OCI-LY1 (cell line): ENCODE data around the gene CD2AP.

Experiments used
- CTCF ChIP-seq: fragments of 200-600 bp; sonication (generic), shearing (Covaris generic); IDR thresholded peaks from 2 replicates; pipeline ENCODE4 v1.5.1; 2017; ENCODE audit warnings: mild to moderate bottlenecking, antibody characterized with exemption, low read length, moderate library complexity, mixed read lengths
- EZH2 ChIP-seq: fragments of 200-600 bp; sonication (generic), shearing (Covaris generic); IDR thresholded peaks from 2 replicates; pipeline ENCODE4 v1.8.0; 2017; ENCODE audit warnings: borderline replicate concordance, mixed run types, mild to moderate bottlenecking, antibody characterized with exemption, low read length, moderate library complexity, mixed read lengths

- TF ChIP-seq EZH2: no peak
- TF ChIP-seq CTCF: no peak
Measured at GRCh38 chr6:47669684-47670513, 192.3 kb downstream of the CD2AP start.
